Measurements from ENCODE around the gene LINGO1. TPM values are rescaled to one million over a fixed set of nuclear protein-coding genes. Genes with fewer than 3 reads are reported as not detected.

Gene LINGO1
- total and polyA plus RNA-seq, 2 donors (not counting 1 experiment from before 2014, with no cell fraction given): not detected

- Histone ChIP-seq H2AFZ (ENCODE audit: insufficient read depth, low read depth, low read length, poor library complexity, severe bottlenecking) (no peak overlapping the region), H3K4me3 (ENCODE audit: control extremely low read depth in 1 of 5, extremely low read depth in 1 of 5, insufficient read depth in 1 of 5, low read depth in 2 of 5, low read length in 4 of 5) (no peak overlapping the region), H3K27me3 (replicated peaks in 1 of 4; ENCODE audit: control extremely low read depth in 1 of 4, control insufficient read depth in 3 of 4, insufficient read depth in 4 of 4, low read length in 3 of 4) (peaks cover 0 to 53% (median 25%) of the 10 kb centered on the region in 4 experiments), H3K9ac (ENCODE audit: low read length) (no peak overlapping the region), H3K27ac (ENCODE audit: low read length in 2 of 2) (no peak overlapping the region), H3K9me3 (ENCODE audit: control extremely low read depth in 1 of 3, control insufficient read depth in 2 of 3, insufficient read depth in 1 of 3, low read length in 2 of 3) (peaks cover 0 to 21% (median 0%) of the 10 kb centered on the region in 3 donors), H3K4me2 (replicated peaks; ENCODE audit: low read depth, low read length, poor library complexity, severe bottlenecking) (no peak overlapping the region), H3K36me3 (replicated peaks in 1 of 2; ENCODE audit: control extremely low read depth in 1 of 2, control insufficient read depth in 1 of 2, extremely low read depth in 1 of 2, insufficient read depth in 2 of 2, low read length in 1 of 2) (no peaks in the 10 kb centered on the region), H4K20me1 (ENCODE audit: control insufficient read depth, insufficient read depth, low read length, poor library complexity, severe bottlenecking) (no peaks in the 10 kb centered on the region), H3K79me2 (ENCODE audit: control insufficient read depth, insufficient read depth, low read length) (no peaks in the 10 kb centered on the region), H3K4me1 (ENCODE audit: control insufficient read depth in 2 of 2, insufficient read depth in 2 of 2, low read length in 2 of 2) (peaks cover 21 to 27% of the 10 kb centered on the region in 2 donors)
- CTCF ChIA-PET: interaction anchor here (0.5 kb wide), 1 partner anchor 129 kb away, joined by 3 read pairs; no protein-coding TSS in a partner anchor
- peak overlapping the region; percentile 34 for H3K4me3 Mint-ChIP-seq
- ATAC-seq (ENCODE audit: low read depth) (no peak), DNase-seq (peak; percentile 23)
- peaks cover 45% of the 10 kb centered on the region for H3K27me3 Mint-ChIP-seq
- intact Hi-C loops (cut with micrococcal nuclease): no loop called here
- H3K27ac Mint-ChIP-seq: no peak overlapping the region
- no peak for TF ChIP-seq EZH2 (IDR thresholded peaks at IDR 0.05; ENCODE audit: borderline replicate concordance, insufficient read depth, low read depth, low read length, poor library complexity, severe bottlenecking)
- TF ChIP-seq CTCF (IDR thresholded peaks at IDR 0.05): no peak
- peaks cover 15% of the 10 kb centered on the region for H3K4me1 Mint-ChIP-seq
- H3K9me3 Mint-ChIP-seq (ENCODE audit: insufficient read depth): no peaks in the 10 kb centered on the region
- 32% methylated on average over 11 of the region's 20 CpGs for WGBS (ENCODE audit: insufficient coverage)
- POLR2A ChIA-PET: no interaction called here
Observed at GRCh38 chr15:77630956-77631744, 1.6 kb downstream of the LINGO1 start.

GRCh38 chr15:77630056-77630455 lies 2.7 kb downstream of the LINGO1 start:
- Histone ChIP-seq H3K27ac (ENCODE audit: low read length in 2 of 2) (no peak overlapping the region), H3K36me3 (replicated peaks in 1 of 2; ENCODE audit: control extremely low read depth in 1 of 2, control insufficient read depth in 1 of 2, extremely low read depth in 1 of 2, insufficient read depth in 2 of 2, low read length in 1 of 2) (no peaks in the 10 kb centered on the region), H3K27me3 (replicated peaks in 1 of 4; ENCODE audit: control extremely low read depth in 1 of 4, control insufficient read depth in 3 of 4, insufficient read depth in 4 of 4, low read length in 3 of 4) (peaks cover 0 to 48% (median 23%) of the 10 kb centered on the region in 4 experiments), H2AFZ (ENCODE audit: insufficient read depth, low read depth, low read length, poor library complexity, severe bottlenecking) (no peak overlapping the region), H3K9ac (ENCODE audit: low read length) (no peak overlapping the region), H3K9me3 (ENCODE audit: control extremely low read depth in 1 of 3, control insufficient read depth in 2 of 3, insufficient read depth in 1 of 3, low read length in 2 of 3) (peaks cover 0 to 21% (median 0%) of the 10 kb centered on the region in 3 donors), H3K4me2 (replicated peaks; ENCODE audit: low read depth, low read length, poor library complexity, severe bottlenecking) (no peak overlapping the region), H3K4me3 (ENCODE audit: control extremely low read depth in 1 of 5, extremely low read depth in 1 of 5, insufficient read depth in 1 of 5, low read depth in 2 of 5, low read length in 4 of 5) (no peak overlapping the region), H3K4me1 (ENCODE audit: control insufficient read depth in 2 of 2, insufficient read depth in 2 of 2, low read length in 2 of 2) (peaks cover 20 to 26% of the 10 kb centered on the region in 2 donors), H3K79me2 (ENCODE audit: control insufficient read depth, insufficient read depth, low read length) (no peaks in the 10 kb centered on the region), H4K20me1 (ENCODE audit: control insufficient read depth, insufficient read depth, low read length, poor library complexity, severe bottlenecking) (no peaks in the 10 kb centered on the region)
- H3K27me3 Mint-ChIP-seq: peaks cover 35% of the 10 kb centered on the region
- TF ChIP-seq EZH2 (IDR thresholded peaks at IDR 0.05; ENCODE audit: borderline replicate concordance, insufficient read depth, low read depth, low read length, poor library complexity, severe bottlenecking): no peak
- TF ChIP-seq CTCF (IDR thresholded peaks at IDR 0.05): no peak
- 67% methylated on average over 4 of the region's 9 CpGs for WGBS (ENCODE audit: insufficient coverage)
- intact Hi-C loops (cut with micrococcal nuclease): no loop called here
- DNase-seq: no peak
- no peak overlapping the region for H3K27ac Mint-ChIP-seq
- peaks cover 12% of the 10 kb centered on the region for H3K4me1 Mint-ChIP-seq
- no peak overlapping the region for H3K4me3 Mint-ChIP-seq
- H3K9me3 Mint-ChIP-seq (ENCODE audit: insufficient read depth): no peaks in the 10 kb centered on the region
- POLR2A ChIA-PET: no interaction called here
- no peak for ATAC-seq (ENCODE audit: low read depth)
- CTCF ChIA-PET: no interaction called here

Measured in B cell (primary cell).